Neural crest cell (in vitro differentiated cells): ENCODE measurements around the gene LDLRAD2. TPM values are rescaled to one million over a fixed set of nuclear protein-coding genes. Genes with fewer than 3 reads are reported as not detected.

Source experiments
- DNase-seq: peaks from one replicate; pipeline ENCODE4 v3.0.0; 2021; ENCODE audit warnings: low read depth, mixed read lengths, low spot score
- H3K27ac Mint-ChIP-seq: one replicate; pipeline ENCODE4 v1.8.0; 2021; ENCODE audit warnings: mild to moderate bottlenecking, mixed read lengths; ENCODE audit not compliant: unreplicated experiment
- H3K27me3 Mint-ChIP-seq: 2 replicates; pipeline ENCODE4 v1.8.0; 2021; ENCODE audit warnings: low read depth, mild to moderate bottlenecking, mixed read lengths
- H3K36me3 Mint-ChIP-seq: 2 replicates; pipeline ENCODE4 v1.8.0; 2021; ENCODE audit warnings: low read depth, mild to moderate bottlenecking, mixed read lengths
- H3K4me1 Mint-ChIP-seq: 2 replicates; pipeline ENCODE4 v1.8.0; 2021; ENCODE audit warnings: mixed read lengths
- H3K4me3 Mint-ChIP-seq: one replicate; pipeline ENCODE4 v1.8.0; 2021; ENCODE audit warnings: mild to moderate bottlenecking, mixed read lengths
- H3K9me3 Mint-ChIP-seq: 2 replicates; pipeline ENCODE4 v1.8.0; 2021; ENCODE audit warnings: mixed read lengths
- total RNA-seq: library from RNA; stranded (reverse); gene quantifications from 2 replicates; pipeline ENCODE4 v1.2.1, GENCODE V29; 2021
- TF ChIP-seq, protein P1 (sequence below): fragments of 200-600 bp; sonication (generic); conservative IDR thresholded peaks from 2 replicates; pipeline ENCODE4 v1.5.0; 2021; ENCODE audit warnings: antibody characterized with exemption, mild to moderate bottlenecking

Gene LDLRAD2
- total RNA-seq, 1 donor from 2014 or later = 0.40 TPM

DNA sequence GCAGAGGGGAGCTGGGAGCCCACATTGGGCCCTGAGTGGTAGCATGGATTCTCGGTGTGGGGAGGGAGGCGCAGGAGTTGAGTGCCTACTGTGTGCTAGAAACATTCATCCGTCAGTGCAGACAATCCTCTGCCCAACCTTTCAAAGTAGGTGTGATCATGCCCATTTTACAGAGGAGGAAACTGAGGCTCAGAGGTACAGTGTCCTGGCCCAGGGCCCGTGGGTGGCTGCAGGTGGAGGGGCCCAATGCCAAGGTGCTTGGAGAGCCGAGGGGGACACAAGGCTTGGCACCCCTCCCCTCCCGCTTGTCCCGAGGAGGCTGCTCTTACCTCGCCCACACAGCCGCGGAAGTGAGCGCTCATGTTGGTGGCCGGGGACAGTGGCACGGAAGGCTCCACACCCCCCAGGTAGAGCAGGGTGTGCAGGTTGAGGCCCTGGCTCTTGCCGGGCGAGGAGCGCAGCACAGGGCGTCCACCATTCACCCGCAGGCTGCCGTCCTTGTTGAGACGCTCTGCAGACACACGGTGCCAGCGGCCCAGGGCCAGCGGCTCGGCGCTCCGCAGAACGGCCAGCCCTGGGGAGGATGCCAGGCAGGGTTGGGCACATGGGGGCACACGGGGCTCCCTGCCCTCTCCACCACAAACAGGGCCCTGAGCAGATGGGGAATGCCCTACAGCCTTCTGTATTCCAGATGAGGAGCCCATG lies 16.6 kb downstream of the LDLRAD2 start:
- DNase-seq = no peak
- no peak overlapping the region for H3K4me3 Mint-ChIP-seq
- H3K27me3 Mint-ChIP-seq = no peaks in the 10 kb centered on the region
- TF ChIP-seq, protein P1, sequence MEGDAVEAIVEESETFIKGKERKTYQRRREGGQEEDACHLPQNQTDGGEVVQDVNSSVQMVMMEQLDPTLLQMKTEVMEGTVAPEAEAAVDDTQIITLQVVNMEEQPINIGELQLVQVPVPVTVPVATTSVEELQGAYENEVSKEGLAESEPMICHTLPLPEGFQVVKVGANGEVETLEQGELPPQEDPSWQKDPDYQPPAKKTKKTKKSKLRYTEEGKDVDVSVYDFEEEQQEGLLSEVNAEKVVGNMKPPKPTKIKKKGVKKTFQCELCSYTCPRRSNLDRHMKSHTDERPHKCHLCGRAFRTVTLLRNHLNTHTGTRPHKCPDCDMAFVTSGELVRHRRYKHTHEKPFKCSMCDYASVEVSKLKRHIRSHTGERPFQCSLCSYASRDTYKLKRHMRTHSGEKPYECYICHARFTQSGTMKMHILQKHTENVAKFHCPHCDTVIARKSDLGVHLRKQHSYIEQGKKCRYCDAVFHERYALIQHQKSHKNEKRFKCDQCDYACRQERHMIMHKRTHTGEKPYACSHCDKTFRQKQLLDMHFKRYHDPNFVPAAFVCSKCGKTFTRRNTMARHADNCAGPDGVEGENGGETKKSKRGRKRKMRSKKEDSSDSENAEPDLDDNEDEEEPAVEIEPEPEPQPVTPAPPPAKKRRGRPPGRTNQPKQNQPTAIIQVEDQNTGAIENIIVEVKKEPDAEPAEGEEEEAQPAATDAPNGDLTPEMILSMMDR = no peak
- no peak overlapping the region for H3K27ac Mint-ChIP-seq
- no peaks in the 10 kb centered on the region for H3K4me1 Mint-ChIP-seq
- H3K9me3 Mint-ChIP-seq = no peaks in the 10 kb centered on the region
- peaks cover 16% of the 10 kb centered on the region for H3K36me3 Mint-ChIP-seq

- Mint-ChIP-seq H3K36me3 (peaks cover 23% of the 10 kb centered on the region), H3K27ac (no peak overlapping the region), H3K27me3 (no peaks in the 10 kb centered on the region)
These were observed 17.2 kb downstream of the LDLRAD2 start for GRCh38 chr1:21829294-21829693.

DNA sequence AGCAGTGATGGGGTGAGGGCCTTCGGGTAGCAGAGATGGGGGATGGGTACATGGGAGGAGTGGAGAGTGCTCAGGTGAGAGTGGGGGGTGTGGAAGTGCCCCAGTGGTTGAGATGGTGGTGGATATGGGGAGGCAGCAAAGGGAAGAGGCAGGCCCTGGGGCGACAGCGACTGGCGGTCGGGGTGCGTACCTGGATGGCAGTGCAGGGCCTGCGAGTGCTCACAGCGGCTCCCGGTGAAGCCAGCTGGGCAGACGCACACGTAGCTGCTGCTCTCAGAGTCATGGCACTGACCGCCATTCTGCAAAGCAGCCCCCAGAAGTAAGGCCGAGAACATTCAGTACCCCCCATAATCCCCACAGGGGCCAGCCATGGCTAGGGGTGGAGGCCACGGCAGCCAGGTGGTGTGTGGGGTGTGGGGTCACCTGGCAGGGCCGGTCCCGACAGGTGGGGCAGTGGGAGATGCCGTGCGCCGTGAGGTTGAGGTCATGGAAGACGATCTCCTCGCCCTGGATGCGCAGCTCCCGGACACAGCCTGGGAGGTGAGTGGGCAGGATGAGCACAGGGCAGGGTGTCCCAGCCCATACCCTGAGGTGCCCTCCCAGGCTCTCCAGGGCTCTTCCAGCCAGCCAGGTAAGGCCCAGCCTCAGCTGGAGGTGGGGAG lies 18.9 kb downstream of the LDLRAD2 start:
- peaks cover 35% of the 10 kb centered on the region for H3K36me3 Mint-ChIP-seq
- DNase-seq = no peak
- no peak overlapping the region for H3K4me3 Mint-ChIP-seq
- peaks cover 4% of the 10 kb centered on the region for H3K9me3 Mint-ChIP-seq
- H3K27ac Mint-ChIP-seq = no peak overlapping the region
- no peaks in the 10 kb centered on the region for H3K27me3 Mint-ChIP-seq
- TF ChIP-seq, protein P1 = no peak
- H3K4me1 Mint-ChIP-seq = peaks cover 9% of the 10 kb centered on the region

More at GRCh38 chr1:21829294-21829693, 17.2 kb downstream of the LDLRAD2 start:
- Mint-ChIP-seq H3K4me1 (no peaks in the 10 kb centered on the region), H3K9me3 (no peaks in the 10 kb centered on the region), H3K4me3 (no peak overlapping the region)
- no peak for DNase-seq
- TF ChIP-seq, protein P1 = no peak

DNA sequence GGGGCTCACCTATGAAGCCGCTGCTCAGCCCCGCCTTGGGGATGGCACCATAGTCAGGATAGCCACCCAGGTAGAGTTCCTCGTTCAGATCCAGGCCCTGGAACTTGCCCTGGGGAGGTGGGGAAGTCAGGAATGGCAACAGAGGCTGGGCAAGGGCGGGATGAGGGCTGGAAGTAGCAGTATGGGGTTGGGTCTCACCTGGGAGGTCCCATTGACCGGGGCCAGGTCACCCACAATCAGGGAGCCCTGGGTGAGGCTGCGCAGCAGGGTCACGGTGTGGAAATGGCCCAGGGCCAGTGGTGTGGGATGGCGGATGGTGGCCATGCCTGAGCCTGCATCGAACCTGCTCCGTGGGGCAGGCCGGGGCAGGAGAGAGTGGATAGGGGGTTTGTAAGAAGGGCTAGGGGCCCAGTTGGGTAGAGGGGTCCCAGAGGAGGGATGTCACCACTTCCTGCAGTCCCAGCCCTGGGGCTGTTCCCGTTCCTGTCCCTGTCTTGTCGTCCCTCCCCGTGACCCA lies 19.4 kb downstream of the LDLRAD2 start:
- no peaks in the 10 kb centered on the region for H3K27me3 Mint-ChIP-seq
- H3K4me1 Mint-ChIP-seq = peaks cover 13% of the 10 kb centered on the region
- H3K4me3 Mint-ChIP-seq = no peak overlapping the region
- peaks cover 4% of the 10 kb centered on the region for H3K9me3 Mint-ChIP-seq
- peaks cover 35% of the 10 kb centered on the region for H3K36me3 Mint-ChIP-seq
- H3K27ac Mint-ChIP-seq = no peak overlapping the region
- TF ChIP-seq, protein P1 = no peak
- DNase-seq = no peak

DNA sequence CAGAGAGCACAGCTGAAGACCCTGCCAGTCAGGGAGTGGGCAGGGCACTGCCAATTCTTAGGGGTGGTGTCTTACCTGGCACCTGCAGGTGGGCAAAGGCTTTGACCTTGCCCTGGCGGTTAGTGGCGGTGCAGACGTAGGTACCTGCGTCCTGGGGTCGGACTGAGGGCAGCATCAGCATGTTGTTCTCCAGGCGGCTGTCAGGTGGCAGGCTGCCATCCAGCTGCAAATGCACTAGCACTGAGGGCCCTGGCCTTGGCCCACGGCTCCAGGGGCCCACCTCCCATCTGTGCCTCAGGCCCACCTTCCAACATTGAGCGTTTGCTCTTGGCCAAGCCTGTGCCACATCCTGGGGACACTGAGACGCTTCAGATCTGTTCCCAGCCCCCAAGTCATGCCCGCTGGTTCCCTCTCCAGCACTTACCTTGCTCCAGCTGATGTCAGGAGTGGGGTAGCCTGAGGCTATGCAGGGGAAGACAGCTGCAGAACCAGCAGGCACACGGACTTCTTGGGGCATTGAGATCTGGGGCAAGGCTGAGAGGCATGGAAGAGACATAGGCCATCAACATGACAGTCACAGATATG lies 21.4 kb downstream of the LDLRAD2 start:
- H3K27ac Mint-ChIP-seq = no peak overlapping the region
- no peaks in the 10 kb centered on the region for H3K27me3 Mint-ChIP-seq
- TF ChIP-seq, protein P1 = no peak
- H3K9me3 Mint-ChIP-seq = peaks cover 4% of the 10 kb centered on the region
- H3K4me3 Mint-ChIP-seq = no peak overlapping the region
- DNase-seq = no peak
- peaks cover 30% of the 10 kb centered on the region for H3K36me3 Mint-ChIP-seq
- H3K4me1 Mint-ChIP-seq = peaks cover 13% of the 10 kb centered on the region
